GM19035 (cell line): ENCODE data around the gene CRYBA2.
A peak's percentile ranks its signal among the peaks of the same experiment; 100 is the strongest.

ENCODE experiments used
- ATAC-seq: cut with Tn5 transposase; IDR thresholded peaks from one replicate; pipeline ENCODE4 v1.9.1; 2021; ENCODE audit not compliant: unreplicated experiment

Gene CRYBA2

GRCh38 chr2:218999881-219000568 is 6.8 kb upstream of the CRYBA2 start:
- ATAC-seq, result no peak

- no peak for ATAC-seq
Observed at GRCh38 chr2:218999021-218999880, 6.0 kb upstream of the CRYBA2 start.

- no peak for ATAC-seq
Observed at GRCh38 chr2:218998414-218999002, 5.3 kb upstream of the CRYBA2 start.

GRCh38 chr2:218997731-218998130 is 4.5 kb upstream of the CRYBA2 start:
- ATAC-seq, result no peak

GRCh38 chr2:218996937-218997336 is 3.7 kb upstream of the CRYBA2 start:
- ATAC-seq, result no peak

- peak; percentile 54 for ATAC-seq
Observed at GRCh38 chr2:218995972-218996711, 2.9 kb upstream of the CRYBA2 start.

GRCh38 chr2:218995561-218995960 is 2.3 kb upstream of the CRYBA2 start:
- no peak for ATAC-seq

GRCh38 chr2:218992703-218993344 is 398 bp downstream of the CRYBA2 start:
- no peak for ATAC-seq

- no peak for ATAC-seq
Observed at GRCh38 chr2:218992196-218992595, 1.0 kb downstream of the CRYBA2 start.

GRCh38 chr2:218991674-218992168 is 1.5 kb downstream of the CRYBA2 start:
- no peak for ATAC-seq

- no peak for ATAC-seq
Observed at GRCh38 chr2:218990612-218991011, 2.6 kb downstream of the CRYBA2 start.

GRCh38 chr2:218990052-218990451 is 3.2 kb downstream of the CRYBA2 start:
- no peak for ATAC-seq

GRCh38 chr2:218988650-218989049 is 4.6 kb downstream of the CRYBA2 start:
- no peak for ATAC-seq

- ATAC-seq, result no peak
Observed at GRCh38 chr2:218988164-218988563, 5.1 kb downstream of the CRYBA2 start.

- no peak for ATAC-seq
Observed at GRCh38 chr2:218986148-218986761, 7.0 kb downstream of the CRYBA2 start.

GRCh38 chr2:218985325-218986091 is 7.7 kb downstream of the CRYBA2 start:
- no peak for ATAC-seq

GRCh38 chr2:218985021-218985324 is 8.2 kb downstream of the CRYBA2 start, which contains the start of gene FEV:
Gene FEV, minus strand, starts transcription at chr2:218985184. Its CDS starts 109 bp downstream, at chr2:218985075.
- no peak for ATAC-seq

GRCh38 chr2:218984239-218985020 is 8.8 kb downstream of the CRYBA2 start:
- ATAC-seq, result no peak

GRCh38 chr2:218983934-218984238 is 9.3 kb downstream of the CRYBA2 start:
- ATAC-seq, result no peak
